Effector CD4-positive, alpha-beta T cell (primary cell): ENCODE data around the gene ELOVL6.
"Not testable (repeated sequence)": the region's sequence is repeated elsewhere in the genome, so short reads cannot be mapped to it uniquely, and the experiment has no call there.

Experiments
- DNase-seq: peaks from one replicate; pipeline ENCODE4 v3.0.0-alpha.2; 2020

Gene ELOVL6

GRCh38 chr4:110068248-110068647 lies 130.2 kb downstream of the ELOVL6 start:
- no peak for DNase-seq

GRCh38 chr4:110064934-110065333 lies 133.5 kb downstream of the ELOVL6 start:
- DNase-seq = no peak

GRCh38 chr4:110064295-110064694 lies 134.1 kb downstream of the ELOVL6 start:
- no peak for DNase-seq

- DNase-seq = no peak
These were observed 136.2 kb downstream of the ELOVL6 start for GRCh38 chr4:110062166-110062565.

- DNase-seq = no peak
These were observed 137.3 kb downstream of the ELOVL6 start for GRCh38 chr4:110061076-110061475.

GRCh38 chr4:110059556-110060191 lies 138.7 kb downstream of the ELOVL6 start:
- DNase-seq = no peak

GRCh38 chr4:110058677-110059076 lies 139.7 kb downstream of the ELOVL6 start:
- no peak for DNase-seq

- DNase-seq = no peak
These were observed 143.2 kb downstream of the ELOVL6 start for GRCh38 chr4:110055158-110055768.

GRCh38 chr4:110049951-110050925 lies 148.2 kb downstream of the ELOVL6 start:
- DNase-seq = peak; percentile 29

GRCh38 chr4:110046588-110047049 lies 151.8 kb downstream of the ELOVL6 start:
- DNase-seq = no peak

GRCh38 chr4:110042545-110043517 lies 155.6 kb downstream of the ELOVL6 start:
- no peak for DNase-seq

- no peak for DNase-seq
These were observed 156.7 kb downstream of the ELOVL6 start for GRCh38 chr4:110041735-110042134.

GRCh38 chr4:110039164-110039563 lies 159.3 kb downstream of the ELOVL6 start:
- not testable (repeated sequence) for DNase-seq

GRCh38 chr4:110034026-110034393 lies 164.4 kb downstream of the ELOVL6 start:
- DNase-seq = no peak

GRCh38 chr4:110033355-110034025 lies 164.9 kb downstream of the ELOVL6 start:
- DNase-seq = no peak

GRCh38 chr4:110032603-110033002 lies 165.8 kb downstream of the ELOVL6 start:
- no peak for DNase-seq

GRCh38 chr4:110025718-110026117 lies 172.7 kb downstream of the ELOVL6 start:
- no peak for DNase-seq

GRCh38 chr4:110025056-110025455 lies 173.4 kb downstream of the ELOVL6 start:
- no peak for DNase-seq

GRCh38 chr4:110022457-110022856 lies 176.0 kb downstream of the ELOVL6 start:
- DNase-seq = no peak

- DNase-seq = no peak
These were observed 177.6 kb downstream of the ELOVL6 start for GRCh38 chr4:110020646-110021443.

- no peak for DNase-seq
These were observed 178.3 kb downstream of the ELOVL6 start for GRCh38 chr4:110020139-110020538.
